Activated B cell treated with CpG ODN at 0.5 μM for 24 hours (primary cell): ENCODE data around the gene LRRC42. TPM values are rescaled to one million over a fixed set of nuclear protein-coding genes. Genes with fewer than 3 reads are reported as not detected.

Source experiments
- ATAC-seq: fragments of 200-7000 bp; cut with Tn5 transposase; one replicate; pipeline ENCODE4 v1.10.0; 2021; ENCODE audit warnings: low read depth, mild to moderate bottlenecking, moderate library complexity
- CTCF ChIA-PET: fragments of 350-600 bp; sonication (Branson Sonifier 250); formaldehyde crosslinking; loops from one replicate; lab custom pipeline; 2021; ENCODE audit warnings: antibody characterized with exemption; lab: Charles Lee
- POLR2A ChIA-PET: fragments of 350-600 bp; sonication (Branson Sonifier 250); formaldehyde crosslinking; loops from one replicate; lab custom pipeline; 2021; ENCODE audit warnings: antibody characterized with exemption; lab: Charles Lee
- DNase-seq: peaks from one replicate; pipeline ENCODE4 v3.0.0; 2022
- H3K27ac Mint-ChIP-seq: one replicate; pipeline ENCODE4 v1.8.0; 2020; ENCODE audit warnings: mixed read lengths
- H3K27me3 Mint-ChIP-seq: one replicate; pipeline ENCODE4 v1.8.0; 2021; ENCODE audit warnings: mixed read lengths
- H3K36me3 Mint-ChIP-seq: one replicate; pipeline ENCODE4 v1.8.0; 2021; ENCODE audit warnings: low read depth, mixed read lengths
- H3K4me1 Mint-ChIP-seq: one replicate; pipeline ENCODE4 v1.8.0; 2021; ENCODE audit warnings: mixed read lengths
- H3K4me3 Mint-ChIP-seq: one replicate; pipeline ENCODE4 v1.8.0; 2020; ENCODE audit warnings: mild to moderate bottlenecking, mixed read lengths
- H3K9me3 Mint-ChIP-seq: one replicate; pipeline ENCODE4 v1.8.0; 2020; ENCODE audit warnings: mixed read lengths
- intact Hi-C: fragments of 100-400 bp; cut with micrococcal nuclease; formaldehyde crosslinking; loops from one replicate; pipeline ENCODE4 v1.15.1; 2024
- total RNA-seq: library from RNA; stranded (reverse); gene quantifications from 2 replicates; pipeline ENCODE4 v1.2.3, GENCODE V29; 2022
- TF ChIP-seq, protein P1 (sequence below): fragments of 200-600 bp; IDR thresholded peaks from one replicate; pipeline ENCODE4 v1.8.0; 2022; ENCODE audit warnings: antibody characterized with exemption, mild to moderate bottlenecking

Gene LRRC42
- total RNA-seq, 1 donor from 2014 or later: 13.8 TPM

DNA sequence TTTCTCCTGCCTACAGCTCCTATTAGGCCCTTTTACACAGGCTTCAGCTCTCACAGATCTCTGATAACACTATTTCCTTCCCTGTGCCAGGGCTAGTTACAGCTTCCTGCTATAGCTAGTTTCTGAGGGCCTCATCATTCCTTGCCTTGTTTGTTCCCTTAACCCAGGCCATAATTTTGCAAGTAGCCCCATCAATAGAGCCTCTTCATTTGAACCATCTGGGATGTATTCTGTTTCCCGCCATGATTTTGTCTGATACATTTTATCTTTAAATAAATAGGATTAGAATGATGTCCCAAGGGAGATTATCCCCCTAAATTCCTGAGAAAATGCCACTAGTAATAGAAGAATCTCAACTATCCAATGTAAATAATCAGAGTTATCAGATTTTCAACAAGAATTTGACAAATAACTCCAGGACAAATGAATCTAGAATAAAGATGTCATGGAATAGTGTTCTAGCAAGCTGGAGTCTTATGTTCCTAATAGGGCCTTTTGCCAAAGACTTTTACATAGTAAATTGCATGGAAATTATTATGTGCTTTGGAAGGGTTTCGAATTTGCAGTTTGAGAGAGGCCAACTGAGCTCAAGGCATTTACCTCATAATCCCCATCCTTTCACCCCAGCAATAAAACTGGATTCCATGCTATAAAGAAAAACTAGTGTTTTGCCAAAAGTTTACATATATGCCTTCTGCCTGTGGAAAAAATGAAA is 16.7 kb upstream of the LRRC42 start:
- intact Hi-C loops: no loop called here
- H3K4me3 Mint-ChIP-seq: no peak overlapping the region
- H3K27me3 Mint-ChIP-seq: no peaks in the 10 kb centered on the region
- H3K4me1 Mint-ChIP-seq: no peaks in the 10 kb centered on the region
- TF ChIP-seq, protein P1, sequence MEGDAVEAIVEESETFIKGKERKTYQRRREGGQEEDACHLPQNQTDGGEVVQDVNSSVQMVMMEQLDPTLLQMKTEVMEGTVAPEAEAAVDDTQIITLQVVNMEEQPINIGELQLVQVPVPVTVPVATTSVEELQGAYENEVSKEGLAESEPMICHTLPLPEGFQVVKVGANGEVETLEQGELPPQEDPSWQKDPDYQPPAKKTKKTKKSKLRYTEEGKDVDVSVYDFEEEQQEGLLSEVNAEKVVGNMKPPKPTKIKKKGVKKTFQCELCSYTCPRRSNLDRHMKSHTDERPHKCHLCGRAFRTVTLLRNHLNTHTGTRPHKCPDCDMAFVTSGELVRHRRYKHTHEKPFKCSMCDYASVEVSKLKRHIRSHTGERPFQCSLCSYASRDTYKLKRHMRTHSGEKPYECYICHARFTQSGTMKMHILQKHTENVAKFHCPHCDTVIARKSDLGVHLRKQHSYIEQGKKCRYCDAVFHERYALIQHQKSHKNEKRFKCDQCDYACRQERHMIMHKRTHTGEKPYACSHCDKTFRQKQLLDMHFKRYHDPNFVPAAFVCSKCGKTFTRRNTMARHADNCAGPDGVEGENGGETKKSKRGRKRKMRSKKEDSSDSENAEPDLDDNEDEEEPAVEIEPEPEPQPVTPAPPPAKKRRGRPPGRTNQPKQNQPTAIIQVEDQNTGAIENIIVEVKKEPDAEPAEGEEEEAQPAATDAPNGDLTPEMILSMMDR: no peak
- ChIA-PET POLR2A (no interaction called here), CTCF (no interaction called here)
- no peak overlapping the region for H3K27ac Mint-ChIP-seq
- no peaks in the 10 kb centered on the region for H3K9me3 Mint-ChIP-seq
- H3K36me3 Mint-ChIP-seq: peaks cover 54% of the 10 kb centered on the region
- DNase-seq (no peak), ATAC-seq (no peak)

DNA sequence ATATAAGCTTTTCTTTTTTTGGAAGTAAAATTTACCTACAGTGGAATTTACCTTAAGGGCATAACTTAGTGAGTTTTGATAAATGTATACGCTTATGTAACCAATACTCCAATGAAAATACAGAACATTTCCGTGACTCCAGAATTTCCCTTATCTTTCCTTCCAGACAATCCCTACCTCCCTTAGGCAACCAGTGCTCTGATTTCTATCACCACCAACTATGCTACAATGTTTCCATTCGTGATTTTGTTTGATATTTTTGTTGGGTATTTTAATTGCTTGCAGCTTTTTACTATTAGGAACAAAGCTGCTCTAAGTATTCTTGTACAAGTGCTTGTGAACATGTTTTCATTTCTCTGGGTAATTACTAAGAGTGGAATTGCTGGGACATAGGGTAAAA is 15.2 kb upstream of the LRRC42 start:
- DNase-seq (no peak), ATAC-seq (no peak)
- H3K9me3 Mint-ChIP-seq: no peaks in the 10 kb centered on the region
- POLR2A ChIA-PET: no interaction called here
- H3K4me3 Mint-ChIP-seq: no peak overlapping the region
- no peaks in the 10 kb centered on the region for H3K27me3 Mint-ChIP-seq
- CTCF ChIA-PET: no interaction called here
- intact Hi-C loops: no loop called here
- H3K4me1 Mint-ChIP-seq: no peaks in the 10 kb centered on the region
- peaks cover 56% of the 10 kb centered on the region for H3K36me3 Mint-ChIP-seq
- no peak overlapping the region for H3K27ac Mint-ChIP-seq
- TF ChIP-seq, protein P1: no peak

DNA sequence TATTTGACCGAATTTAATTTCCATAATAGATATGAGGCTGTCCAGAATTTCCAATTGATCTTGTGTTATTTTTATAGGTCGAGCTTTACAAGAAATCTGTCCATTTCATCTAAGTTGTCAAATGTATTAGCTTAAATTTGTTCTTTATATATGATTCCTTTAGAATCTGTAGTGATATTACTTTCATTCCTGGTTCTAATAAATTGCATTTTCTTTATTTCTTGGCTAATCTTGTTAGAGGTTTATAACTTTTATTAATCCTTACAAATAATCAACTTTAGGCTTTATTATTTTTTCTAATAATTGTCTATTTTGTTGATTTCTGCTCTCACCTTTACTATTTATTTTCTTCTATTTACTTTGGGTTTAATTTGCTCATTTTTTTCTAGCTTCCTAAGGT is 14.6 kb upstream of the LRRC42 start:
- intact Hi-C loops: no loop called here
- ChIA-PET POLR2A (no interaction called here), CTCF (no interaction called here)
- Mint-ChIP-seq H3K27me3 (no peaks in the 10 kb centered on the region), H3K27ac (no peak overlapping the region), H3K4me1 (no peaks in the 10 kb centered on the region), H3K36me3 (peaks cover 58% of the 10 kb centered on the region), H3K9me3 (no peaks in the 10 kb centered on the region), H3K4me3 (no peak overlapping the region)
- DNase-seq (no peak), ATAC-seq (no peak)
- TF ChIP-seq, protein P1: no peak

DNA sequence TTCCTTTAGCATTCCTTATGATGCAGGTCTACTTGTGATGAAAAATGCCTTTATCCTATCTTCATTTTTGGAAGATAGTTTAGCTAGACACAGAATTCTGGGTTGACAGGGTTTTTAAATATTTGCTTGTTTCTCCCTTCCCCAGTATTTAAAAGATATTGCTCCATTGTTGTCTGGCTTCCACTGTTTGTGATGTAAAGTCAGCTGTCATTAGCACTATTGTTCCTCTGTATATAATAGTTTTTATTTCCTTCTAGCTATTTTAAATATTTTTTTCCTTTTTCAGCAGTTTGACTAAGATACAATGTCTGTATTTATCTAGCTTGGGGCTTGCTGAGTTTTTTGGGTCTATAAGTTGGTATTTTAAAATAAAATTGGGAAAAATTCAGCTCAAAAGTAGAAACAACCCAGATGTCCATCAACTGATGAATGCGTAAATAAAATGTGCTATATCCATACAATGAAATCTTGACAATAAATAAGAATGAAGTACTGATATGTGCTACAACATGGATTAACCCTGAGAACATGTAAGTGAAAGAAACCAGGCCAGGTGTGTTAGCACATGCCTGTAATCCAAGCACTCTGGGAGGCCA is 11.9 kb upstream of the LRRC42 start:
- POLR2A ChIA-PET: no interaction called here
- H3K4me3 Mint-ChIP-seq: no peak overlapping the region
- H3K4me1 Mint-ChIP-seq: no peaks in the 10 kb centered on the region
- H3K27me3 Mint-ChIP-seq: no peaks in the 10 kb centered on the region
- DNase-seq (no peak), ATAC-seq (no peak)
- intact Hi-C loops: no loop called here
- TF ChIP-seq, protein P1: no peak
- no peak overlapping the region for H3K27ac Mint-ChIP-seq
- CTCF ChIA-PET: no interaction called here
- H3K9me3 Mint-ChIP-seq: no peaks in the 10 kb centered on the region
- H3K36me3 Mint-ChIP-seq: peaks cover 58% of the 10 kb centered on the region

DNA sequence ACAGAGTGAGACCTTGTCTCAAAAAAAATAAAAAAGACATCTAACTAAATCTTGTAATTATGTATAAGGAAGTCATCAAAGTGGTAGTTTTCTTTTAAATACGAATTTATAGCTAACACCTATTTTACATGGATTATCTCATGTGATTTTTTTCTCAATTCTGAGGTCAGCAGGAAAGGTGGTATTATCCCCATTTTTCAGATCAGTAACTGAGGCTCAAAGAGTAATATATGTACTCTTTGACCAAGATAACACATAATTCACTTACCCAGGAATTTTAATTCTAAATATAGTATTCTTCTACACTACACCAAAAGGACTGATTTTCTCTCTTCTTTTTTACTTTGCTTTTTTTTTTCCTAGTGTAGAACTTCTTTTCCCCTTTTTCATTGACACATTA is 9.7 kb upstream of the LRRC42 start:
- TF ChIP-seq, protein P1: no peak
- DNase-seq (no peak), ATAC-seq (no peak)
- Mint-ChIP-seq H3K4me3 (no peak overlapping the region), H3K27me3 (no peaks in the 10 kb centered on the region), H3K36me3 (peaks cover 44% of the 10 kb centered on the region), H3K9me3 (no peaks in the 10 kb centered on the region), H3K4me1 (peaks cover 2% of the 10 kb centered on the region), H3K27ac (no peak overlapping the region)
- ChIA-PET CTCF (no interaction called here), POLR2A (no interaction called here)
- intact Hi-C loops: no loop called here
